RWPE2 (cell line): ENCODE results near the gene ITSN2.

ENCODE experiments used
- ATAC-seq: fragments of 200-7000 bp; cut with Tn5 transposase; 3 replicates; pipeline ENCODE4 v1.9.1; 2021; ENCODE audit warnings: low read depth
- DNase-seq: peaks from one replicate; pipeline ENCODE4 v3.0.0-alpha.2; 2020; ENCODE audit warnings: low spot score
- H3K27ac ChIP-seq: fragments of 450-650 bp; 2 replicates; pipeline ENCODE4 v1.5.1; 2017; ENCODE audit warnings: mild to moderate bottlenecking; ENCODE audit not compliant: poor library complexity, severe bottlenecking
- H3K27me3 ChIP-seq: fragments of 250-450 bp; sonication (Bioruptor Pico); 2 replicates; pipeline ENCODE4 v1.5.1; 2021; ENCODE audit warnings: mild to moderate bottlenecking, moderate library complexity; ENCODE audit not compliant: insufficient read depth, poor library complexity, severe bottlenecking
- H3K36me3 ChIP-seq: fragments of 250-450 bp; sonication (Bioruptor Pico); 2 replicates; pipeline ENCODE4 v1.5.1; 2020; ENCODE audit warnings: low read depth, mild to moderate bottlenecking, moderate library complexity
- H3K4me1 ChIP-seq: fragments of 250-450 bp; sonication (Bioruptor Pico); 2 replicates; pipeline ENCODE4 v1.5.1; 2021; ENCODE audit warnings: mild to moderate bottlenecking, moderate library complexity; ENCODE audit not compliant: insufficient read depth, poor library complexity, severe bottlenecking
- H3K4me3 ChIP-seq: fragments of 250-450 bp; sonication (Bioruptor Pico); 2 replicates; pipeline ENCODE4 v1.5.1; 2021; ENCODE audit warnings: mild to moderate bottlenecking, moderate library complexity; ENCODE audit not compliant: severe bottlenecking
- H3K9me3 ChIP-seq: fragments of 250-450 bp; sonication (Bioruptor Pico); 2 replicates; pipeline ENCODE4 v1.5.1; 2021; ENCODE audit warnings: mild to moderate bottlenecking, moderate library complexity; ENCODE audit not compliant: severe bottlenecking
- CTCF ChIP-seq: fragments of 450-650 bp; IDR thresholded peaks from one replicate; pipeline ENCODE4 v1.5.1; 2017; ENCODE audit warnings: mild to moderate bottlenecking, moderate library complexity; ENCODE audit not compliant: poor library complexity, severe bottlenecking

Gene ITSN2

GRCh38 chr2:24153478-24153877, 206.9 kb downstream of the ITSN2 start:
- DNase-seq (no peak), ATAC-seq (no peak)
- no peaks in the 10 kb centered on the region for H3K4me1 ChIP-seq
- no peak overlapping the region for H3K4me3 ChIP-seq
- no peak overlapping the region for H3K27ac ChIP-seq
- TF ChIP-seq CTCF, result no peak
- H3K9me3 ChIP-seq, result no peaks in the 10 kb centered on the region
- H3K36me3 ChIP-seq, result no peaks in the 10 kb centered on the region
- no peaks in the 10 kb centered on the region for H3K27me3 ChIP-seq
